HL-60 (cell line): ENCODE results near the gene CAMTA1.

Source experiments
- DNase-seq, 2 experiments: peaks; one replicate each; pipeline ENCODE4 v3.0.0-alpha.2; 2010 to 2020; ENCODE audit warnings: low read depth in 1 of 2, low spot score in 1 of 2
- H3K27ac ChIP-seq: fragments of 250-450 bp; sonication (Bioruptor Pico); replicated peaks from 2 replicates; pipeline ENCODE4 v1.5.1; 2020; ENCODE audit warnings: mild to moderate bottlenecking, moderate library complexity
- H3K27me3 ChIP-seq: fragments of 250-450 bp; sonication (Bioruptor Pico); 2 replicates; pipeline ENCODE4 v1.5.1; 2021; ENCODE audit warnings: mild to moderate bottlenecking, moderate library complexity; ENCODE audit not compliant: insufficient read depth, poor library complexity, severe bottlenecking
- H3K4me3 ChIP-seq: replicated peaks from 2 replicates; pipeline ENCODE4 v1.5.1; 2011; ENCODE audit warnings: mild to moderate bottlenecking, control low read depth, low read length; ENCODE audit not compliant: insufficient read depth
- CTCF ChIP-seq: IDR thresholded peaks from one replicate; pipeline ENCODE4 v1.5.1; 2011; ENCODE audit warnings: low read length, control low read depth, inconsistent platforms; ENCODE audit not compliant: insufficient read depth
- GABPA ChIP-seq: IDR thresholded peaks from 2 replicates; pipeline ENCODE4 v1.6.1; 2012; ENCODE audit warnings: low read depth
- POLR2AphosphoS5 ChIP-seq: IDR thresholded peaks from 2 replicates; pipeline ENCODE4 v1.6.1; 2012; ENCODE audit warnings: low read depth
- REST ChIP-seq: IDR thresholded peaks from 2 replicates; pipeline ENCODE4 v1.6.1; 2012; ENCODE audit warnings: low read depth; ENCODE audit not compliant: insufficient replicate concordance
- SPI1 ChIP-seq: IDR thresholded peaks from 2 replicates; pipeline ENCODE4 v1.6.1; 2012; ENCODE audit warnings: low read depth, mild to moderate bottlenecking, borderline replicate concordance

CAMTA1 gene

GRCh38 chr1:7268983-7269382 lies 483.7 kb downstream of the CAMTA1 start:
- H3K27me3 ChIP-seq, result peaks cover 4% of the 10 kb centered on the region
- H3K27ac ChIP-seq, result no peak overlapping the region
- no peak for DNase-seq
- no peak for TF ChIP-seq REST
- no peak for TF ChIP-seq CTCF
- no peak for TF ChIP-seq GABPA
- no peak for TF ChIP-seq POLR2AphosphoS5
- no peak for TF ChIP-seq SPI1
- no peak overlapping the region for H3K4me3 ChIP-seq

DNA sequence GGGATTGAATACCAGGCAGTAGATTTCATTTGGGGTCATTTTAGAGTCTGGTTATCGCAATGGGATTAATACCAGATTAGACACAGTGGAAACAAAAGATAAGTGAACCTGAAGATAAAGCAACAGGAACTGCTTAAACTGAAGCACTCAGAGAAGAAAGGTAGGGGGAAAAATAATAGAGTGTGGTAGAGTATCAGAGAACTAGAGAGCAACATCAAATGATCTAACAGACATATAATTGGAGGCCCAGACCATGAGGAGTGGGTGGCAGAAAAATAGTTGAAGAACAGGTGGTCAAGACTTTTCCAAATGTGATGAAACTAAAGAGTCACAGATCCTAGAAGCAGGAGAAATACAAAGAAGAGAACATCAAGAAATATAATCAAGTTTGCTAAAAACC lies 484.3 kb downstream of the CAMTA1 start:
- H3K4me3 ChIP-seq, result no peak overlapping the region
- no peak overlapping the region for H3K27ac ChIP-seq
- TF ChIP-seq CTCF, result no peak
- no peak for TF ChIP-seq REST
- TF ChIP-seq SPI1, result no peak
- no peak for TF ChIP-seq POLR2AphosphoS5

DNA sequence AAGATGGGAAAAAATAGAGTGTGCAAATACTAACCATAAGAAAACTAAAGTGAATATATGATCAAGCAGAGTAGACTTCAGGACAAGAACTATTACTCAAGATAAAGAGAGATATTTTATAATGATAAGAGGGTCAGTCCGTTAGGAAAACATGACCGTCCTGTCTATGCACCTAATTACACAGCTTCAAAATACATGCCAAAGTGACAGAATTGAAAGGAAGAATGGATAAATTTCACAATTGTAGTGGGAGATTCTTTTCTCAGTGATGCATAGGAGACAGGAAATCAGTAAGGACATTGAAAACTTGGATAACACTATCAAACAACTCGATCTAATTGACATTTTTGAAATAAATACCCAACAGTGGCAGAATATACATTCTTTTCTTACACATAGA lies 489.0 kb downstream of the CAMTA1 start:
- Histone ChIP-seq H3K27me3 (peaks cover 4% of the 10 kb centered on the region), H3K4me3 (no peak overlapping the region), H3K27ac (no peak overlapping the region)
- no peak for DNase-seq
- no peak for TF ChIP-seq GABPA
- TF ChIP-seq CTCF, result no peak
- no peak for TF ChIP-seq SPI1
- no peak for TF ChIP-seq POLR2AphosphoS5
- no peak for TF ChIP-seq REST

More for the DNA sequence above, 484.3 kb downstream of the CAMTA1 start:
- H3K27me3 ChIP-seq, result peaks cover 4% of the 10 kb centered on the region
- no peak for DNase-seq
